ENCODE data around the gene ITGB1BP1.

DNA sequence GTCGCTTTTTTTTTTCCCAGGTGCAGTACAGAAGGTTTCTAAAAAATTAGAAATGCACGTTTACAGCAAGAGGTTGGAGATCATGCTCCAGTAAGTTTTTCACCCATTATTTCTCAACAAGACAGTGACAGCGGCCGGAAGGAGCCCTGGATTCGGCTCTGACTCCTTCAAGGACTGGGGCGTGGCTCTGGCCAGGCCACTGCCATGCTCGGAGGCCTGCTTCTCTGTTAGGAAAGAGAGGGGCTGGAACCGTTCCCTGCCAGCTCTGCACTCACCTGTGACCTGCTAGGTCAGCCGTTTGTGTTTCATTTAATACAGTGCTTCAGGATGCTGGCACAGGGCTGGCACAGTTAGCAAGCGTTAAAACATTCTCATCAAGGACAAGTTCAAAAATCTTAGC, 44.4 kb upstream of the ITGB1BP1 start:
- TF ChIP-seq, protein P1, sequence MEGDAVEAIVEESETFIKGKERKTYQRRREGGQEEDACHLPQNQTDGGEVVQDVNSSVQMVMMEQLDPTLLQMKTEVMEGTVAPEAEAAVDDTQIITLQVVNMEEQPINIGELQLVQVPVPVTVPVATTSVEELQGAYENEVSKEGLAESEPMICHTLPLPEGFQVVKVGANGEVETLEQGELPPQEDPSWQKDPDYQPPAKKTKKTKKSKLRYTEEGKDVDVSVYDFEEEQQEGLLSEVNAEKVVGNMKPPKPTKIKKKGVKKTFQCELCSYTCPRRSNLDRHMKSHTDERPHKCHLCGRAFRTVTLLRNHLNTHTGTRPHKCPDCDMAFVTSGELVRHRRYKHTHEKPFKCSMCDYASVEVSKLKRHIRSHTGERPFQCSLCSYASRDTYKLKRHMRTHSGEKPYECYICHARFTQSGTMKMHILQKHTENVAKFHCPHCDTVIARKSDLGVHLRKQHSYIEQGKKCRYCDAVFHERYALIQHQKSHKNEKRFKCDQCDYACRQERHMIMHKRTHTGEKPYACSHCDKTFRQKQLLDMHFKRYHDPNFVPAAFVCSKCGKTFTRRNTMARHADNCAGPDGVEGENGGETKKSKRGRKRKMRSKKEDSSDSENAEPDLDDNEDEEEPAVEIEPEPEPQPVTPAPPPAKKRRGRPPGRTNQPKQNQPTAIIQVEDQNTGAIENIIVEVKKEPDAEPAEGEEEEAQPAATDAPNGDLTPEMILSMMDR (IDR thresholded peaks at IDR 0.05), result no peak
- TF ChIP-seq FOXJ3 (CRISPR knock-in tag; IDR thresholded peaks at IDR 0.05; ENCODE audit: borderline replicate concordance) (no peak), ELF4 (CRISPR knock-in tag; IDR thresholded peaks at IDR 0.05; ENCODE audit: low read depth) (no peak)
